Mesenchymal stem cell (in vitro differentiated cells and primary cell): Measurements from ENCODE around the gene INPPL1.
"Not testable (repeated sequence)": the region's sequence is repeated elsewhere in the genome, so short reads cannot be mapped to it uniquely, and the experiment has no call there.

Experiments
- DNase-seq: peaks from one replicate; pipeline ENCODE4 v3.0.0-alpha.2; 2013
- H2AFZ ChIP-seq: one replicate; pipeline ENCODE4 v1.6.1; 2013; ENCODE audit warnings: low read depth, mild to moderate bottlenecking, control low read depth, inconsistent platforms, low read length, moderate library complexity
- H2AK5ac ChIP-seq: 2 replicates; pipeline ENCODE4 v1.6.1; 2013; ENCODE audit warnings: low read length, moderate library complexity, mild to moderate bottlenecking, inconsistent platforms; ENCODE audit not compliant: severe bottlenecking
- H2BK120ac ChIP-seq: one replicate; pipeline ENCODE4 v1.6.1; 2013; ENCODE audit warnings: low read depth, mild to moderate bottlenecking, inconsistent platforms, low read length, moderate library complexity
- H2BK12ac ChIP-seq, 2 experiments: one replicate each; pipeline ENCODE4 v1.6.1; 2013; ENCODE audit warnings: inconsistent platforms in 2 of 2, low read length in 2 of 2, mild to moderate bottlenecking in 2 of 2, moderate library complexity in 2 of 2, control low read depth in 1 of 2
- H2BK15ac ChIP-seq: one replicate; pipeline ENCODE4 v1.6.1; 2013; ENCODE audit warnings: mild to moderate bottlenecking, low read depth, inconsistent platforms; ENCODE audit not compliant: poor library complexity, severe bottlenecking
- H2BK5ac ChIP-seq: 2 replicates; pipeline ENCODE4 v1.6.1; 2013; ENCODE audit warnings: low read depth, mild to moderate bottlenecking, low read length, control low read depth, inconsistent platforms; ENCODE audit not compliant: poor library complexity, severe bottlenecking
- H3K14ac ChIP-seq, 2 experiments: one replicate each; pipeline ENCODE4 v1.6.1; 2013; ENCODE audit warnings: inconsistent platforms in 2 of 2, low read length in 2 of 2, control low read depth in 1 of 2, mild to moderate bottlenecking in 1 of 2, moderate library complexity in 1 of 2
- H3K18ac ChIP-seq, 2 experiments: one replicate each; pipeline ENCODE4 v1.6.1; 2013; ENCODE audit warnings: inconsistent platforms in 2 of 2, low read length in 2 of 2, control low read depth in 1 of 2, low read depth in 1 of 2, mild to moderate bottlenecking in 1 of 2
- H3K23ac ChIP-seq, 2 experiments: one replicate each; pipeline ENCODE4 v1.6.1; 2013; ENCODE audit warnings: inconsistent platforms in 2 of 2, low read length in 2 of 2, mild to moderate bottlenecking in 2 of 2, moderate library complexity in 2 of 2, control low read depth in 1 of 2
- H3K27ac ChIP-seq: 2 replicates; pipeline ENCODE4 v1.5.1; 2013; ENCODE audit warnings: mild to moderate bottlenecking, moderate library complexity, low read length, control low read depth, inconsistent platforms; ENCODE audit not compliant: poor library complexity, severe bottlenecking
- H3K27me3 ChIP-seq, 2 experiments: 2 replicates each; pipeline versions ENCODE4 v1.6.1 to v1.7.0; 2013; ENCODE audit warnings: low read length in 2 of 2, mild to moderate bottlenecking in 2 of 2, moderate library complexity in 2 of 2, control low read depth in 1 of 2, inconsistent platforms in 1 of 2; ENCODE audit not compliant: control insufficient read depth in 1 of 2, insufficient read depth in 1 of 2
- H3K36me3 ChIP-seq, 2 experiments: 2 replicates each; pipeline versions ENCODE4 v1.6.1 to v1.7.0; 2013; ENCODE audit warnings: low read length in 2 of 2, control low read depth in 1 of 2, inconsistent platforms in 1 of 2, low read depth in 1 of 2, mild to moderate bottlenecking in 1 of 2; ENCODE audit not compliant: insufficient read depth in 2 of 2, control insufficient read depth in 1 of 2
- H3K4ac ChIP-seq, 2 experiments: one replicate each; pipeline ENCODE4 v1.6.1; 2013; ENCODE audit warnings: inconsistent platforms in 2 of 2, low read length in 2 of 2, mild to moderate bottlenecking in 2 of 2, moderate library complexity in 2 of 2, control low read depth in 1 of 2, low read depth in 1 of 2
- H3K4me1 ChIP-seq: 2 replicates; pipeline ENCODE4 v1.6.1; 2013; ENCODE audit warnings: low read depth, low read length, control low read depth; ENCODE audit not compliant: control insufficient read depth, insufficient read depth
- H3K4me2 ChIP-seq: 2 replicates; pipeline ENCODE4 v1.6.1; 2013; ENCODE audit warnings: low read length, mild to moderate bottlenecking, inconsistent platforms; ENCODE audit not compliant: poor library complexity, severe bottlenecking
- H3K4me3 ChIP-seq, 2 experiments: 2 replicates each; pipeline versions ENCODE4 v1.5.1 to v1.7.0; 2013; ENCODE audit warnings: low read length in 2 of 2, mild to moderate bottlenecking in 2 of 2, control low read depth in 1 of 2, low read depth in 1 of 2; ENCODE audit not compliant: insufficient read depth in 1 of 2
- H3K79me1 ChIP-seq: replicated peaks from 2 replicates; pipeline ENCODE4 v1.6.1; 2013; ENCODE audit warnings: mild to moderate bottlenecking, control low read depth, low read length, inconsistent platforms; ENCODE audit not compliant: poor library complexity, severe bottlenecking
- H3K9ac ChIP-seq: 2 replicates; pipeline ENCODE4 v1.7.0; 2013; ENCODE audit warnings: mild to moderate bottlenecking, low read length, moderate library complexity
- H3K9me3 ChIP-seq: 2 replicates; pipeline ENCODE4 v1.7.0; 2013; ENCODE audit warnings: mild to moderate bottlenecking, low read length; ENCODE audit not compliant: control insufficient read depth
- H4K8ac ChIP-seq: one replicate; pipeline ENCODE4 v1.6.1; 2013; ENCODE audit warnings: inconsistent platforms, mild to moderate bottlenecking, low read length, moderate library complexity
- H4K91ac ChIP-seq: one replicate; pipeline ENCODE4 v1.6.1; 2013; ENCODE audit warnings: mild to moderate bottlenecking, low read length, inconsistent platforms
- WGBS: methylation state at CpG from one replicate; pipeline ENCODE4 v1.1.7; 2013; ENCODE audit warnings: mixed read lengths; 5-methylcytosine and 5-hydroxymethylcytosine counted together

Gene INPPL1

DNA sequence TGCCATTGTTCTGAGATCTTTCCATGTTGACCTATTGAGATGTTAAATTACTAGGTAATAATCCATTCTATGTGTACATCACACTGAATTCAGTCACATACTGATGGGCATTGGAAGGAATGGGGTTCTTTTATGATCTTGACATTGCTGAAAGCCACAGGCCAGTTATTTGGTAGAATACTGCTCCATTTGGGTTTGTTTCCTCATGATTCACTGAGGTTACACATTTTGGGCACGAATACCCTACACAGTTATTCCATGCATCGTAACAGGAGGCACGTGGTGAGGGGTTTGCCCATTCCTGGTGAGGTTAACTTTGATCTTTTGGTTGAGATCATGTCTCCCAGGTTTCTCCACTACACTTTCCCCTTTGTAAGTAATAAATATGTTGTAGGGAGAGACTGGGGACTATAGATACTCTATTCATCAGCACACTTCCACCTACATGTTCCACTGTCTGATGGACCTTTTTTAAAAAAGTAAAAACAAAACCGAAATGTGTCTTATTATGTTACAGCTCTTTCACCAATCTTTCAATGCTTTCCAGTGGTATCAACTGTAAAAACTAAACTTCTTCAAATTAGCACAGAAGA, 44.7 kb upstream of the INPPL1 start:
- H4K91ac ChIP-seq, result no peak overlapping the region
- no peak overlapping the region for H2AK5ac ChIP-seq
- H2BK12ac ChIP-seq, result no peak overlapping the region
- H2AFZ ChIP-seq, result no peak overlapping the region
- H3K9me3 ChIP-seq, result no peaks in the 10 kb centered on the region
- H4K8ac ChIP-seq, result no peak overlapping the region
- no peak overlapping the region for H3K18ac ChIP-seq
- no peak overlapping the region for H3K4me2 ChIP-seq
- no peak overlapping the region for H2BK5ac ChIP-seq
- H3K4me1 ChIP-seq, result no peaks in the 10 kb centered on the region
- no peak for DNase-seq
- no peak overlapping the region for H3K9ac ChIP-seq
- no peak overlapping the region for H3K23ac ChIP-seq
- H2BK120ac ChIP-seq, result no peak overlapping the region
- H3K4ac ChIP-seq, result no peak overlapping the region
- no peak overlapping the region for H3K27ac ChIP-seq
- H3K4me3 ChIP-seq, result no peak overlapping the region
- peaks cover 14 to 18% of the 10 kb centered on the region in 2 experiments for H3K27me3 ChIP-seq
- no peak overlapping the region for H2BK15ac ChIP-seq
- 81% methylated on average over 2 of the region's 4 CpGs for WGBS
- no peak overlapping the region for H3K14ac ChIP-seq
- H3K36me3 ChIP-seq, result no peaks in the 10 kb centered on the region
- H3K79me1 ChIP-seq, result no peaks in the 10 kb centered on the region

DNA sequence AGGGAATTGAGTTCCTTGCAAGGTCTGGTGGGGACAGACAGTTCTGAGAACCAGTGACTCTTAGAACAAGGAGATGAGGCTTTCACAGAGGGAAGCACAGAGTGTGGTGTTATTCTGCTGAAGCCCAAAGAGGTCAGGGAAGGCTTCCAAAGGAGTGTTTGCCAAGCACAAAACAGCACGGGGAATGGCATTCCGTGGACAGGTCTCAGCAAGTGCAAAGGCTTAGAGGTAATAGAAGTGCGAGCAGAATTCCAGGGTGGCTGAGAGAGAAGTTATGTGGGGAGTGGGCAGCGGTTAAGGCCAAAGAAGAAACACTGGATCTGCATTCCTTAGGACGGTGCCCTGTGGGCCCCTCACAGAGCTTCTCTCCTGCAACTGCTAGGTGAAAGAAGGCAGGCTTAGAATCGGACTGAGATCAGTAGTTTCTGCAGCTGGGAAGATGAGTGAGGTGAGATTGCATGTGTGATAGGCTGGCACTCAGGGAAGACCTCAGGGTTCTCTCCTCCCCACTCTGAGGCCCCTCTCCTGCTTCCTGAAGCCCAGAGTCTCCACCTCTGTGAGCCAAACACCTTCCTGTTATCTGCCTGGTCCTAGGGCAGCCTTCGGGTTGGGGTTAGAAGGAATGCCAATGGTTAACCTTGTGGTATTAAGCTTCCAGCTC, 43.5 kb upstream of the INPPL1 start:
- WGBS, result 86% methylated on average over 6 of the region's 7 CpGs
- not testable (repeated sequence) for DNase-seq, H2AFZ ChIP-seq, H3K18ac ChIP-seq, H3K4me3 ChIP-seq, H3K4me1 ChIP-seq, H2BK5ac ChIP-seq, H2BK120ac ChIP-seq, H3K4me2 ChIP-seq, H4K91ac ChIP-seq, H3K14ac ChIP-seq, H3K79me1 ChIP-seq, H3K36me3 ChIP-seq, H2AK5ac ChIP-seq, H4K8ac ChIP-seq, H3K23ac ChIP-seq, H2BK12ac ChIP-seq, H3K27ac ChIP-seq, H2BK15ac ChIP-seq, H3K4ac ChIP-seq, H3K9ac ChIP-seq, H3K9me3 ChIP-seq
- peaks cover 14 to 18% of the 10 kb centered on the region in 2 experiments for H3K27me3 ChIP-seq

DNA sequence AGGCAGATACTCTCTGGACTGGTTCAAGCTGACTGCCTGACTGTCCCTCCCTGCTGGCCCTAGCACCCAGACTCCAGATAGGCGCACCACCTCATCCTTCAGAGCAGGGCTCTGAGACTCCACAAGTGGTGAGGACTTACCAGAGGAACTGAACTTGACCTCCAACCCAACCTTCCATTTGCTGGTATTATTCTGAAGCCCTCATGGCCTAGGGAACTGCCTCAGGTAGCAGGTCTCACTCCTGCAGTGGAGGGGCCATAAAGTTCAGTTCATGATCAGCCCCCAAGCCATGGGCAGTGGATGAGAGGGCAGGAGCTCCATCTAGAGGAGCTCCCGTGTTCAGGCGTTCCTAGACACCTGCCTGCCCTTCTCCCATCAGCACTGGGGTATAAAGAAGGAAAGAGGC, 43.0 kb upstream of the INPPL1 start:
- peaks cover 14 to 16% of the 10 kb centered on the region in 2 experiments for H3K27me3 ChIP-seq
- H3K14ac ChIP-seq, H4K8ac ChIP-seq, H2BK120ac ChIP-seq, H3K9me3 ChIP-seq, H3K9ac ChIP-seq, H3K79me1 ChIP-seq, H2BK5ac ChIP-seq, H2BK12ac ChIP-seq, H3K4me3 ChIP-seq, H3K4ac ChIP-seq, H3K4me1 ChIP-seq, DNase-seq, H2BK15ac ChIP-seq, H3K27ac ChIP-seq, H3K4me2 ChIP-seq, H3K18ac ChIP-seq, H3K36me3 ChIP-seq, H3K23ac ChIP-seq, H2AK5ac ChIP-seq, H2AFZ ChIP-seq, H4K91ac ChIP-seq: not testable (repeated sequence)
- 65% methylated on average over 3 of the region's 3 CpGs for WGBS

DNA sequence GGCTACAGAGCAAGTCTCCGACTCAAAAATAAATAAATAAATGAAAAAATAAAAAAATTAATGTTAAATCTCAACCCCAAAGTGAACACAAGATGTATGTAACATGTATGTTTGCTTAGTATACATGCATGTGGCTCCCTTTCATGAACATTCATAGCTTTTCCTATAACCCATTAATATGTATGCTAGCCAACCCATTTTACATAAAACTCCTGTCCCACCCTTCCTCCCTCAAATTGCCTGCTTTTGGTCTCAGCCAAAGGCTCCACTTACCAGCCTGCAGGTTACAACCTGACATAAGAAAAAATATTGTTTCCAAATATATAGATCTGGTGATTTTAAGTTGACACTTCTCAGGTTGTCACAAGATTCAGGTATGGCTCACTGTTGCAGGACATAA, 36.3 kb upstream of the INPPL1 start:
- no peak overlapping the region for H3K9ac ChIP-seq
- H3K27me3 ChIP-seq, result no peaks in the 10 kb centered on the region
- no peak overlapping the region for H3K4ac ChIP-seq
- H3K4me3 ChIP-seq, result no peak overlapping the region
- no peak overlapping the region for H2AK5ac ChIP-seq
- no peak overlapping the region for H2BK120ac ChIP-seq
- H3K18ac ChIP-seq, result no peak overlapping the region
- no peaks in the 10 kb centered on the region for H3K79me1 ChIP-seq
- H3K36me3 ChIP-seq, result no peaks in the 10 kb centered on the region
- no peak overlapping the region for H3K4me2 ChIP-seq
- no peaks in the 10 kb centered on the region for H3K9me3 ChIP-seq
- WGBS, result no CpG with 5 or more reads among the region's 1 CpG
- H3K27ac ChIP-seq, result no peak overlapping the region
- H2BK12ac ChIP-seq, result no peak overlapping the region
- no peak overlapping the region for H2AFZ ChIP-seq
- peaks cover 4% of the 10 kb centered on the region for H3K4me1 ChIP-seq
- DNase-seq, result no peak
- no peak overlapping the region for H2BK15ac ChIP-seq
- no peak overlapping the region for H4K91ac ChIP-seq
- H3K23ac ChIP-seq, result no peak overlapping the region
- no peak overlapping the region for H2BK5ac ChIP-seq
- no peak overlapping the region for H4K8ac ChIP-seq
- no peak overlapping the region for H3K14ac ChIP-seq
